ACC112 (cell line): ENCODE measurements around the gene TSPAN4.

Experiments
- H2AFZ ChIP-seq: fragments of 200-600 bp; sonication (generic); one replicate; pipeline ENCODE4 v1.6.0; 2017; ENCODE audit warnings: antibody characterized with exemption, low read length; ENCODE audit not compliant: unreplicated experiment
- H3K27ac ChIP-seq: fragments of 200-600 bp; sonication (generic); 2 replicates; pipeline ENCODE4 v1.5.1; 2014; ENCODE audit warnings: low read depth, mild to moderate bottlenecking, antibody characterized with exemption, low read length, moderate library complexity
- H3K27me3 ChIP-seq: fragments of 200-600 bp; sonication (generic); 2 replicates; pipeline ENCODE4 v1.6.1; 2014; ENCODE audit warnings: mild to moderate bottlenecking, antibody characterized with exemption, low read length, moderate library complexity, mixed read lengths; ENCODE audit not compliant: insufficient read depth
- H3K36me3 ChIP-seq: fragments of 200-600 bp; sonication (generic); 2 replicates; pipeline ENCODE4 v1.6.1; 2016; ENCODE audit warnings: mild to moderate bottlenecking, antibody characterized with exemption, low read length, moderate library complexity, mixed read lengths; ENCODE audit not compliant: insufficient read depth
- H3K4me1 ChIP-seq: fragments of 200-600 bp; sonication (generic); one replicate; pipeline ENCODE4 v1.6.1; 2016; ENCODE audit warnings: low read length, mixed read lengths; ENCODE audit not compliant: insufficient read depth, unreplicated experiment, control insufficient read depth
- H3K4me3 ChIP-seq: fragments of 200-600 bp; sonication (generic); 2 replicates; pipeline ENCODE4 v1.5.1; 2014; ENCODE audit warnings: mild to moderate bottlenecking, low read depth, low read length
- H3K79me2 ChIP-seq: fragments of 200-600 bp; sonication (generic); one replicate; pipeline ENCODE4 v1.6.0; 2016; ENCODE audit warnings: low read length; ENCODE audit not compliant: control insufficient read depth, unreplicated experiment, insufficient read depth

Gene TSPAN4

GRCh38 chr11:831118-831864 is 11.4 kb upstream of the TSPAN4 start:
- peak overlapping the region; percentile 90 for H3K4me3 ChIP-seq
- no peak overlapping the region for H2AFZ ChIP-seq
- no peaks in the 10 kb centered on the region for H3K36me3 ChIP-seq
- H3K79me2 ChIP-seq, result peaks cover 13% of the 10 kb centered on the region
- H3K4me1 ChIP-seq, result peaks cover 48% of the 10 kb centered on the region
- no peak overlapping the region for H3K27ac ChIP-seq
- peaks cover 10% of the 10 kb centered on the region; the same call in 1 of the 2 replicates for H3K27me3 ChIP-seq

GRCh38 chr11:831961-832528 is 10.6 kb upstream of the TSPAN4 start:
- Histone ChIP-seq H3K79me2 (peaks cover 20% of the 10 kb centered on the region), H3K4me3 (peak overlapping the region; percentile 90), H3K27me3 (peaks cover 6% of the 10 kb centered on the region; the same call in 1 of the 2 replicates)

GRCh38 chr11:832529-833113 is 10.0 kb upstream of the TSPAN4 start, which contains the start of gene CD151:
Gene CD151, plus strand, starts transcription at chr11:832952. Its CDS starts 3,118 bp downstream, at chr11:836070.
- Histone ChIP-seq H2AFZ (no peak within 1 kb of the TSS), H3K27ac (peak within 1 kb of the TSS; percentile 88), H3K36me3 (peaks cover 3% of the 10 kb centered on the region; the same call in 1 of the 2 replicates), H3K79me2 (peaks cover 22% of the 10 kb centered on the region), H3K4me1 (peaks cover 45% of the 10 kb centered on the region), H3K27me3 (peaks cover 6% of the 10 kb centered on the region; the same call in 1 of the 2 replicates), H3K4me3 (peak within 1 kb of the TSS; percentile 98)

More at GRCh38 chr11:831961-832528, 10.6 kb upstream of the TSPAN4 start:
- Histone ChIP-seq H3K36me3 (peaks cover 3% of the 10 kb centered on the region; the same call in 1 of the 2 replicates), H3K27ac (no peak overlapping the region), H2AFZ (no peak overlapping the region), H3K4me1 (peaks cover 48% of the 10 kb centered on the region)

- H2AFZ ChIP-seq, result no peak overlapping the region
- peaks cover 26% of the 10 kb centered on the region for H3K79me2 ChIP-seq
- H3K27ac ChIP-seq, result peak overlapping the region; percentile 88
- H3K4me1 ChIP-seq, result peaks cover 49% of the 10 kb centered on the region
- H3K27me3 ChIP-seq, result peaks cover 6% of the 10 kb centered on the region; the same call in 1 of the 2 replicates
- peaks cover 3% of the 10 kb centered on the region; the same call in 1 of the 2 replicates for H3K36me3 ChIP-seq
- H3K4me3 ChIP-seq, result peak overlapping the region; percentile 98
These were observed 9.4 kb upstream of the TSPAN4 start for GRCh38 chr11:833114-833791.

GRCh38 chr11:833849-834311 is 8.8 kb upstream of the TSPAN4 start:
- Histone ChIP-seq H3K79me2 (peaks cover 26% of the 10 kb centered on the region), H3K27ac (peak overlapping the region; percentile 88), H2AFZ (no peak overlapping the region), H3K4me3 (peak overlapping the region; percentile 98), H3K27me3 (peaks cover 6% of the 10 kb centered on the region; the same call in 1 of the 2 replicates), H3K4me1 (peaks cover 54% of the 10 kb centered on the region), H3K36me3 (peaks cover 3% of the 10 kb centered on the region; the same call in 1 of the 2 replicates)

- Histone ChIP-seq H3K79me2 (peaks cover 31% of the 10 kb centered on the region), H3K4me3 (peak overlapping the region; percentile 98), H3K36me3 (peaks cover 8% of the 10 kb centered on the region; the same call in 1 of the 2 replicates), H3K27ac (peak overlapping the region; percentile 88), H2AFZ (no peak overlapping the region), H3K4me1 (peaks cover 55% of the 10 kb centered on the region), H3K27me3 (peaks cover 6% of the 10 kb centered on the region; the same call in 1 of the 2 replicates)
These were observed 8.0 kb upstream of the TSPAN4 start for GRCh38 chr11:834371-835316.

GRCh38 chr11:836274-836673 is 6.4 kb upstream of the TSPAN4 start:
- peaks cover 55% of the 10 kb centered on the region for H3K4me1 ChIP-seq
- peaks cover 48% of the 10 kb centered on the region for H3K79me2 ChIP-seq
- no peak overlapping the region for H2AFZ ChIP-seq
- H3K4me3 ChIP-seq, result no peak overlapping the region
- H3K27ac ChIP-seq, result no peak overlapping the region
- peaks cover 17% of the 10 kb centered on the region; the same call in 1 of the 2 replicates for H3K36me3 ChIP-seq
- no peaks in the 10 kb centered on the region for H3K27me3 ChIP-seq

- peaks cover 50% of the 10 kb centered on the region for H3K4me1 ChIP-seq
- H2AFZ ChIP-seq, result no peak overlapping the region
- H3K27ac ChIP-seq, result no peak overlapping the region
- H3K27me3 ChIP-seq, result no peaks in the 10 kb centered on the region
- no peak overlapping the region for H3K4me3 ChIP-seq
- peaks cover 17% of the 10 kb centered on the region; the same call in 1 of the 2 replicates for H3K36me3 ChIP-seq
- peaks cover 52% of the 10 kb centered on the region for H3K79me2 ChIP-seq
These were observed 6.0 kb upstream of the TSPAN4 start for GRCh38 chr11:836700-837099.

- H3K4me1 ChIP-seq, result peaks cover 43% of the 10 kb centered on the region
- H2AFZ ChIP-seq, result no peak overlapping the region
- no peak overlapping the region for H3K4me3 ChIP-seq
- H3K79me2 ChIP-seq, result peaks cover 58% of the 10 kb centered on the region
- H3K27ac ChIP-seq, result no peak overlapping the region
- H3K36me3 ChIP-seq, result peaks cover 17% of the 10 kb centered on the region; the same call in 1 of the 2 replicates
- H3K27me3 ChIP-seq, result no peaks in the 10 kb centered on the region
These were observed 5.3 kb upstream of the TSPAN4 start for GRCh38 chr11:837189-837989.
